ENCODE results near the gene FIG4. TPM values are rescaled to one million over a fixed set of nuclear protein-coding genes. Genes with fewer than 3 reads are reported as not detected.

FIG4 gene
- total and polyA plus RNA-seq, 2 of the 4 experiments (the other 2 are of a cell fraction) = 12.1 to 15.4 TPM

DNA sequence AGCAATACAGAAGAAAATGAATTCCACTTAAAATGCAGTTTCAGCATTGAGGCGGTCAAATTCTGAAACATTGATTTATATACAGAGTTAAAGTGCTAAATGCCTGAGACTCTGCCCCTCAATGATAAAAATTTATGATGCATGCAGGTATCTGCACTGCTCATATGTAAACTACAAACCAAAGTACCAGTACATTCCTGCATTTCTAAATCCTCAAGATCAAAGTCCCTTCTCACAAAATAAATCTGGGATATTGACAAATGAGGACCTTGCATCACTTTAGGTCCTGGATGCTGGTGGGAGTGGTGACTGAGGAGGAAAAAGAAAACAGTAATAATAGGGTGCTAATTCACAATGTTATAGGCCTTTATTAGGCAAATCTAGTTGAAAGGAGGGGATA is 101.9 kb downstream of the FIG4 start:
- Histone ChIP-seq H2BK120ac (ENCODE audit: low read depth, low read length) (peak overlapping the region; percentile 80), H3K14ac (replicated peaks; ENCODE audit: low read depth, low read length) (peak overlapping the region; percentile 61; the same call in 1 of the 2 replicates), H4K8ac (ENCODE audit: low read depth in 2 of 2, low read length in 2 of 2) (peak overlapping the region in 1 of 2 experiments; percentile 68; a peak in 2 of 4 replicates), H3K4ac (ENCODE audit: low read depth, low read length) (peak overlapping the region; percentile 33; the same call in 1 of the 2 replicates), H2BK20ac (ENCODE audit: low read depth, low read length) (peak overlapping the region; percentile 87), H3K27ac (ENCODE audit: insufficient read depth, low read length) (no peak overlapping the region), H2BK15ac (ENCODE audit: low read depth, low read length) (0 out of 3 replicates have a peak overlapping the region, but pooled peaks have one; percentile 0), H3K36me3 (ENCODE audit: control insufficient read depth, insufficient read depth, low read length) (no peaks in the 10 kb centered on the region; the same call in 1 of the 2 replicates), H4K20me1 (ENCODE audit: insufficient read depth, low read length) (no peaks in the 10 kb centered on the region), H2BK5ac (ENCODE audit: low read depth, low read length, poor library complexity, severe bottlenecking) (peak overlapping the region; percentile 66), H3K23ac (ENCODE audit: low read depth, low read length) (peak overlapping the region; percentile 13; the same call in 1 of the 2 replicates), H3K18ac (ENCODE audit: low read depth, low read length) (peak overlapping the region; percentile 56; the same call in 1 of the 2 replicates), H3K56ac (ENCODE audit: extremely low read depth, insufficient read depth, low read length) (no peak overlapping the region), H3K9me1 (ENCODE audit: insufficient read depth, low read length) (peaks cover 19% of the 10 kb centered on the region), H2AFZ (replicated peaks; ENCODE audit: low read length, poor library complexity) (no peak overlapping the region), H4K5ac (ENCODE audit: low read depth, low read length) (no peak overlapping the region; the same call in 1 of the 2 replicates), H2AK9ac (replicated peaks; ENCODE audit: low read depth, low read length, poor library complexity) (no peak overlapping the region), H4K91ac (ENCODE audit: insufficient read depth, low read depth, low read length) (peak overlapping the region; percentile 26), H3K4me2 (ENCODE audit: low read depth, low read length) (no peak overlapping the region), H3K4me1 (ENCODE audit: control insufficient read depth, insufficient read depth, low read length) (peaks cover 15% of the 10 kb centered on the region), H3K79me1 (ENCODE audit: low read depth in 1 of 2, low read length in 2 of 2) (peaks cover 0 to 3% of the 10 kb centered on the region in 2 experiments; a peak in 1 of 4 replicates), H3K9ac (ENCODE audit: low read depth, low read length) (no peak overlapping the region), H3K9me3 (ENCODE audit: control insufficient read depth, insufficient read depth, low read length) (no peaks in the 10 kb centered on the region), H3K4me3 (ENCODE audit: insufficient read depth, low read depth, low read length) (no peak overlapping the region), H2AK5ac (ENCODE audit: low read depth, low read length) (no peak overlapping the region), H3K27me3 (ENCODE audit: control insufficient read depth, insufficient read depth, low read length) (no peaks in the 10 kb centered on the region)
- DNase-seq (no peak), ATAC-seq (ENCODE audit: low read depth) (no peak)
- POLR2A ChIA-PET (ENCODE audit: unreplicated experiment) = no interaction called here
- CTCF ChIA-PET = no interaction called here
- BruUV-seq (replicated peaks) = no TSS peak
- intact Hi-C loops (cut with micrococcal nuclease) (loop anchor here (10.0 kb wide), 1 partner anchor 242 kb away; no protein-coding TSS in a partner anchor), dilution Hi-C loops (cut with HindIII; ENCODE audit: low sequenced_read_pairs, unreplicated experiment) (no loop called here), in situ Hi-C loops (cut with MboI; ENCODE audit: low sequenced_read_pairs) (no loop called here)
- WGBS, 2 experiments (ENCODE audit: extremely low coverage in 2 of 2, insufficient read length in 1 of 2) = no CpG with 5 or more reads among the region's 1 CpG
- TF ChIP-seq, protein P1, sequence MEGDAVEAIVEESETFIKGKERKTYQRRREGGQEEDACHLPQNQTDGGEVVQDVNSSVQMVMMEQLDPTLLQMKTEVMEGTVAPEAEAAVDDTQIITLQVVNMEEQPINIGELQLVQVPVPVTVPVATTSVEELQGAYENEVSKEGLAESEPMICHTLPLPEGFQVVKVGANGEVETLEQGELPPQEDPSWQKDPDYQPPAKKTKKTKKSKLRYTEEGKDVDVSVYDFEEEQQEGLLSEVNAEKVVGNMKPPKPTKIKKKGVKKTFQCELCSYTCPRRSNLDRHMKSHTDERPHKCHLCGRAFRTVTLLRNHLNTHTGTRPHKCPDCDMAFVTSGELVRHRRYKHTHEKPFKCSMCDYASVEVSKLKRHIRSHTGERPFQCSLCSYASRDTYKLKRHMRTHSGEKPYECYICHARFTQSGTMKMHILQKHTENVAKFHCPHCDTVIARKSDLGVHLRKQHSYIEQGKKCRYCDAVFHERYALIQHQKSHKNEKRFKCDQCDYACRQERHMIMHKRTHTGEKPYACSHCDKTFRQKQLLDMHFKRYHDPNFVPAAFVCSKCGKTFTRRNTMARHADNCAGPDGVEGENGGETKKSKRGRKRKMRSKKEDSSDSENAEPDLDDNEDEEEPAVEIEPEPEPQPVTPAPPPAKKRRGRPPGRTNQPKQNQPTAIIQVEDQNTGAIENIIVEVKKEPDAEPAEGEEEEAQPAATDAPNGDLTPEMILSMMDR (conservative IDR thresholded peaks at IDR 0.05; ENCODE audit: low read depth, low read length) = no peak
- TF ChIP-seq CHD1 (IDR thresholded peaks at IDR 0.05; ENCODE audit: low read depth, low read length) (no peak), MAFK (IDR thresholded peaks at IDR 0.05; ENCODE audit: low read depth, low read length) (no peak), FOS (IDR thresholded peaks at IDR 0.05; ENCODE audit: low read depth, low read length) (no peak), MAZ (IDR thresholded peaks at IDR 0.05; ENCODE audit: borderline replicate concordance, low read depth, low read length) (no peak), BHLHE40 (IDR thresholded peaks at IDR 0.05; ENCODE audit: low read depth, low read length) (no peak)
- TF ChIP-seq, protein P2, sequence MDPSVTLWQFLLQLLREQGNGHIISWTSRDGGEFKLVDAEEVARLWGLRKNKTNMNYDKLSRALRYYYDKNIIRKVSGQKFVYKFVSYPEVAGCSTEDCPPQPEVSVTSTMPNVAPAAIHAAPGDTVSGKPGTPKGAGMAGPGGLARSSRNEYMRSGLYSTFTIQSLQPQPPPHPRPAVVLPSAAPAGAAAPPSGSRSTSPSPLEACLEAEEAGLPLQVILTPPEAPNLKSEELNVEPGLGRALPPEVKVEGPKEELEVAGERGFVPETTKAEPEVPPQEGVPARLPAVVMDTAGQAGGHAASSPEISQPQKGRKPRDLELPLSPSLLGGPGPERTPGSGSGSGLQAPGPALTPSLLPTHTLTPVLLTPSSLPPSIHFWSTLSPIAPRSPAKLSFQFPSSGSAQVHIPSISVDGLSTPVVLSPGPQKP (IDR thresholded peaks at IDR 0.05; ENCODE audit: borderline replicate concordance, low read depth, low read length) = no peak
